Testis (tissue), 3 donors: ENCODE measurements around the gene SUSD3. TPM values are rescaled to one million over a fixed set of nuclear protein-coding genes. Genes with fewer than 3 reads are reported as not detected.
A peak's percentile ranks its signal among the peaks of the same experiment; 100 is the strongest.
"Not testable (repeated sequence)": the region's sequence is repeated elsewhere in the genome, so short reads cannot be mapped to it uniquely, and the experiment has no call there.

Experiments used
- DNase-seq: peaks from one replicate; pipeline ENCODE4 v3.0.0-alpha.2; 2019
- H3K27ac ChIP-seq, 2 donors: fragments of 200-600 bp; sonication (generic); one replicate each; pipeline ENCODE4 v1.5.1; 2019
- H3K27me3 ChIP-seq: fragments of 200-600 bp; sonication (generic); one replicate; pipeline ENCODE4 v1.5.1; 2019
- H3K36me3 ChIP-seq: fragments of 200-600 bp; sonication (generic); one replicate; pipeline ENCODE4 v1.5.1; 2017; ENCODE audit warnings: low read depth; ENCODE audit errors: missing control alignments
- H3K4me1 ChIP-seq: fragments of 200-600 bp; sonication (generic); one replicate; pipeline ENCODE4 v1.5.1; 2019
- H3K4me3 ChIP-seq, 2 donors: fragments of 200-600 bp; sonication (generic); one replicate each; pipeline ENCODE4 v1.5.1; 2017 to 2019
- H3K9me3 ChIP-seq: fragments of 200-600 bp; sonication (generic); one replicate; pipeline ENCODE4 v1.5.1; 2017
- CTCF ChIP-seq, 3 experiments: fragments of 450-650 bp in 2 of 3; fragments of 200-600 bp in 1 of 3; sonication (generic) in 1 of 3; IDR thresholded peaks; one replicate each; pipeline ENCODE4 v1.5.1; 2016 to 2019; ENCODE audit warnings: antibody characterized with exemption in 3 of 3, mild to moderate bottlenecking in 2 of 3, moderate library complexity in 1 of 3
- POLR2A ChIP-seq: fragments of 450-650 bp; IDR thresholded peaks from one replicate; pipeline ENCODE4 v1.6.1; 2017; ENCODE audit warnings: antibody characterized with exemption, mild to moderate bottlenecking, moderate library complexity
- WGBS, 2 donors: methylation state at CpG; one replicate each; pipeline ENCODE4 v1.1.5; 2018; 5-methylcytosine and 5-hydroxymethylcytosine counted together
- intact Hi-C: fragments of 100-400 bp; cut with DNase I; formaldehyde crosslinking; loops from one replicate; pipeline ENCODE4 v1.15.1; 2023; ENCODE audit warnings: low total_unique reads
- polyA plus RNA-seq: library from polyadenylated mRNA; stranded (reverse); fragments of 350-450 nt; fragmentation: Illumina TruSeq; extraction: RNeasy Lipid Tissue Mini Kit (QIAGEN cat#74804); gene quantifications from one replicate; pipeline ENCODE4 v1.2.3, GENCODE V29; 2014; ENCODE audit warnings: low read depth, low replicate concordance; ENCODE audit not compliant: insufficient read depth
- total RNA-seq, 2 donors: library from RNA; depleted of rRNA; stranded (reverse); fragments of >200 nt; gene quantifications; one replicate each; pipeline ENCODE4 v1.2.3, GENCODE V29; 2016

SUSD3 gene
- total and polyA plus RNA-seq, 3 donors from 2014 or later: 172 to 537 (median 282) TPM

GRCh38 chr9:93098236-93098946 lies 39.9 kb downstream of the SUSD3 start:
- H3K9me3 ChIP-seq: no peaks in the 10 kb centered on the region
- peaks cover 44% of the 10 kb centered on the region for H3K4me1 ChIP-seq
- no peaks in the 10 kb centered on the region for H3K27me3 ChIP-seq
- TF ChIP-seq POLR2A (no peak), CTCF (IDR thresholded peaks at IDR 0.05) (no peak)
- H3K27ac ChIP-seq: peak overlapping the region; percentile 94
- intact Hi-C loops: no loop called here
- H3K36me3 ChIP-seq: no peaks in the 10 kb centered on the region
- DNase-seq: peak; percentile 79
- H3K4me3 ChIP-seq: no peak overlapping the region
- 28 to 44% methylated on average over 15 of the region's 15 CpGs for WGBS, 2 donors

- DNase-seq: no peak
- Histone ChIP-seq H3K27me3 (no peaks in the 10 kb centered on the region), H3K36me3 (no peaks in the 10 kb centered on the region), H3K4me3 (no peak overlapping the region), H3K4me1 (peaks cover 31% of the 10 kb centered on the region), H3K27ac (peak overlapping the region in 1 of 2 donors; percentile 3), H3K9me3 (no peaks in the 10 kb centered on the region)
- intact Hi-C loops: no loop called here
- 83 to 86% methylated on average over 4 to 16 of the region's 16 CpGs for WGBS, 2 donors
- TF ChIP-seq CTCF (IDR thresholded peaks at IDR 0.05) (no peak), POLR2A (no peak)
Observed at GRCh38 chr9:93099551-93100275, 41.2 kb downstream of the SUSD3 start.

DNA sequence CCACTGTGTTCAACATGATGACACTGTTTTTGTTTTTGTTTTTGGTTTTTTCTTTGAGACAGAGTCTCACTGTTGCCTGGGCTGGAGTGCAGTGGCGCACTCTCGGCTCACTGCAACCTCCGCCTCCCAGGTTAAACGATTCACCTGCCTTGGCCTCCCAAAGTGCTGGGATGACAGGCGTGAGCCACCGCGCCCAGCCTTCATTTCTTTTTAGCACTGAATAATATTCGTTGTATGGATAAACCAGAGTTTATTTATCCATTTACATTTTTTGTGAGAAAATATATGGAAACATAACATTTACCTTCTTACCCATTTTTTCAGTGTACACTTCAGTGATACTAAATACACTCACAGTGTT lies 41.8 kb downstream of the SUSD3 start:
- Histone ChIP-seq H3K4me1 (peaks cover 26% of the 10 kb centered on the region), H3K9me3 (no peaks in the 10 kb centered on the region), H3K4me3 (no peak overlapping the region), H3K27ac (no peak overlapping the region), H3K36me3 (no peaks in the 10 kb centered on the region), H3K27me3 (no peaks in the 10 kb centered on the region)
- no peak for TF ChIP-seq POLR2A
- TF ChIP-seq CTCF (IDR thresholded peaks at IDR 0.05): no peak
- WGBS, 2 donors: 95 to 96% methylated on average over 8 of the region's 8 CpGs
- DNase-seq: no peak
- intact Hi-C loops: no loop called here

- DNase-seq, H3K9me3 ChIP-seq, intact Hi-C loops, H3K27me3 ChIP-seq, H3K27ac ChIP-seq, H3K4me3 ChIP-seq, H3K36me3 ChIP-seq: not testable (repeated sequence)
- H3K4me1 ChIP-seq: peaks cover 26% of the 10 kb centered on the region
- WGBS, 2 donors: 96% methylated on average over 11 of the region's 11 CpGs
Observed at GRCh38 chr9:93101086-93101485, 42.6 kb downstream of the SUSD3 start.

- no peak for DNase-seq
- H3K9me3 ChIP-seq: no peaks in the 10 kb centered on the region
- TF ChIP-seq CTCF (IDR thresholded peaks at IDR 0.05) (no peak), POLR2A (no peak)
- WGBS, 2 donors: 76 to 79% methylated on average over 1 of the region's 1 CpG
- intact Hi-C loops: no loop called here
- H3K4me1 ChIP-seq: no peaks in the 10 kb centered on the region
- H3K27me3 ChIP-seq: no peaks in the 10 kb centered on the region
- H3K36me3 ChIP-seq: no peaks in the 10 kb centered on the region
- H3K4me3 ChIP-seq: no peak overlapping the region
- H3K27ac ChIP-seq: no peak overlapping the region
Observed at GRCh38 chr9:93105620-93106019, 47.1 kb downstream of the SUSD3 start.
